H1 (cell line): ENCODE results near the gene ARL14EPL. TPM values are rescaled to one million over a fixed set of nuclear protein-coding genes. Genes with fewer than 3 reads are reported as not detected.

ENCODE experiments used
- CTCF ChIA-PET: fragments of 300-600 bp; sonication (Branson Sonifier 250); formaldehyde crosslinking; loops from one replicate; lab custom pipeline; 2021; ENCODE audit not compliant: partially characterized antibody; lab: Charles Lee
- POLR2A ChIA-PET: fragments of 300-600 bp; sonication (Branson Sonifier 250); formaldehyde crosslinking; loops from one replicate; lab custom pipeline; 2021; ENCODE audit warnings: inconsistent platforms; ENCODE audit not compliant: partially characterized antibody; lab: Charles Lee
- DNase-seq, 2 experiments: peaks; one replicate each; pipeline versions ENCODE4 v3.0.0 to v3.0.0-alpha.2; 2010 to 2022; ENCODE audit warnings: low spot score in 2 of 2, low read depth in 1 of 2, mixed read lengths in 1 of 2
- FAIRE-seq: peaks from 2 replicates; lab custom pipeline; 2011; peaks lifted over from hg19 to GRCh38; lab: Jason Lieb, UNC
- H2AFZ ChIP-seq: 2 replicates; pipeline ENCODE4 v1.8.1; 2012; ENCODE audit warnings: low read length, inconsistent platforms
- H2AK5ac ChIP-seq: 2 replicates; pipeline ENCODE4 v1.6.1; 2013; ENCODE audit warnings: low read depth, low read length
- H2BK120ac ChIP-seq: replicated peaks from 2 replicates; pipeline ENCODE3; 2013; ENCODE audit warnings: low read depth, low read length, inconsistent platforms
- H2BK12ac ChIP-seq: 2 replicates; pipeline ENCODE4 v1.6.1; 2013; ENCODE audit warnings: low read depth, low read length
- H2BK15ac ChIP-seq: 2 replicates; pipeline ENCODE4 v1.6.1; 2013; ENCODE audit warnings: low read length
- H2BK20ac ChIP-seq: 2 replicates; pipeline ENCODE4 v1.6.1; 2013; ENCODE audit warnings: low read length
- H2BK5ac ChIP-seq: 2 replicates; pipeline ENCODE4 v1.6.1; 2013; ENCODE audit warnings: low read depth, low read length
- H3K14ac ChIP-seq: 2 replicates; pipeline ENCODE4 v1.6.1; 2013; ENCODE audit warnings: inconsistent platforms; ENCODE audit not compliant: insufficient read length
- H3K18ac ChIP-seq: 2 replicates; pipeline ENCODE4 v1.6.1; 2013; ENCODE audit warnings: low read length; ENCODE audit errors: extremely low read depth
- H3K23ac ChIP-seq: 2 replicates; pipeline ENCODE4 v1.6.1; 2013; ENCODE audit warnings: inconsistent platforms; ENCODE audit not compliant: insufficient read length
- H3K23me2 ChIP-seq: 2 replicates; pipeline ENCODE4 v1.6.1; 2013; ENCODE audit warnings: low read depth, low read length
- H3K27ac ChIP-seq: 2 replicates; pipeline ENCODE4 v1.6.1; 2011; ENCODE audit warnings: low read depth, low read length, inconsistent platforms
- H3K27me3 ChIP-seq, 4 experiments: replicated peaks in 1 of 4; 1 replicate in 1 of 4; 2 replicates in 3 of 4; pipeline versions ENCODE4 v1.6.1 to v1.8.1; 2011 to 2013; ENCODE audit warnings: low read length in 3 of 4, mild to moderate bottlenecking in 3 of 4, inconsistent platforms in 2 of 4, mixed read lengths in 2 of 4, moderate library complexity in 1 of 4; ENCODE audit not compliant: control insufficient read depth in 3 of 4, insufficient read depth in 3 of 4; ENCODE audit errors: extremely low read depth in 1 of 4
- H3K36me3 ChIP-seq, 4 experiments: 2 replicates each; pipeline versions ENCODE4 v1.6.1 to v1.8.1; 2011 to 2013; ENCODE audit warnings: mild to moderate bottlenecking in 4 of 4, low read length in 3 of 4, moderate library complexity in 2 of 4, control low read depth in 1 of 4, inconsistent platforms in 1 of 4; ENCODE audit not compliant: insufficient read depth in 4 of 4, control insufficient read depth in 2 of 4
- H3K4ac ChIP-seq: replicated peaks from 2 replicates; pipeline ENCODE3; 2013; ENCODE audit warnings: low read length, low read depth, mixed read lengths, inconsistent platforms; ENCODE audit not compliant: insufficient read length
- H3K4me1 ChIP-seq, 4 experiments: replicated peaks in 1 of 4; 1 replicate in 1 of 4; 2 replicates in 3 of 4; pipeline versions ENCODE4 v1.6.1 to v1.8.1; 2011 to 2013; ENCODE audit warnings: low read length in 3 of 4, inconsistent platforms in 2 of 4, mixed read lengths in 1 of 4; ENCODE audit not compliant: insufficient read depth in 4 of 4, control insufficient read depth in 3 of 4
- H3K4me2 ChIP-seq, 2 experiments: 2 replicates each; pipeline versions ENCODE4 v1.6.1 to v1.8.1; 2011 to 2013; ENCODE audit warnings: low read depth in 2 of 2, low read length in 2 of 2, control low read depth in 1 of 2, inconsistent platforms in 1 of 2, mild to moderate bottlenecking in 1 of 2; ENCODE audit not compliant: insufficient read depth in 1 of 2
- H3K4me3 ChIP-seq, 4 experiments: fragments of 200-600, 300-600 bp in 1 of 4; sonication (generic), shearing (Covaris generic), sonication (Bioruptor Twin) in 1 of 4; 2 replicates each; pipeline versions ENCODE4 v1.5.1 to v1.8.1; 2011 to 2016; ENCODE audit warnings: low read length in 4 of 4, low read depth in 3 of 4, control low read depth in 2 of 4, inconsistent platforms in 2 of 4, mild to moderate bottlenecking in 2 of 4, mixed read lengths in 1 of 4, moderate library complexity in 1 of 4; ENCODE audit not compliant: insufficient read depth in 2 of 4; ENCODE audit errors: extremely low read depth in 1 of 4
- H3K56ac ChIP-seq: replicated peaks from 2 replicates; pipeline ENCODE3; 2013; ENCODE audit warnings: low read depth, mild to moderate bottlenecking, mixed read lengths, low read length, inconsistent platforms; ENCODE audit not compliant: insufficient read length
- H3K79me1 ChIP-seq: 2 replicates; pipeline ENCODE4 v1.6.1; 2013; ENCODE audit warnings: low read depth, low read length, control low read depth
- H3K79me2 ChIP-seq, 2 experiments: 2 replicates each; pipeline versions ENCODE4 v1.6.1 to v1.8.1; 2012 to 2013; ENCODE audit warnings: low read length in 2 of 2, mild to moderate bottlenecking in 2 of 2, inconsistent platforms in 1 of 2; ENCODE audit not compliant: insufficient read depth in 2 of 2, control insufficient read depth in 1 of 2
- H3K9ac ChIP-seq, 4 experiments: replicated peaks in 1 of 4; 1 replicate in 1 of 4; 2 replicates in 3 of 4; pipeline versions ENCODE4 v1.6.1 to v1.8.1; 2011 to 2013; ENCODE audit warnings: low read depth in 3 of 4, low read length in 3 of 4, control low read depth in 2 of 4, mild to moderate bottlenecking in 2 of 4, moderate library complexity in 2 of 4, inconsistent platforms in 1 of 4; ENCODE audit errors: extremely low read depth in 1 of 4
- H3K9me3 ChIP-seq, 2 experiments: 2 replicates each; pipeline versions ENCODE4 v1.6.1 to v1.8.1; 2012 to 2013; ENCODE audit warnings: mild to moderate bottlenecking in 2 of 2, moderate library complexity in 2 of 2, control low read depth in 1 of 2, inconsistent platforms in 1 of 2, low read depth in 1 of 2, low read length in 1 of 2, mixed read lengths in 1 of 2; ENCODE audit not compliant: insufficient read depth in 2 of 2
- H4K20me1 ChIP-seq, 2 experiments: replicated peaks in 1 of 2; 2 replicates each; pipeline versions ENCODE3 to v1.8.1; 2011 to 2013; ENCODE audit warnings: inconsistent platforms in 2 of 2, low read length in 2 of 2, mild to moderate bottlenecking in 1 of 2; ENCODE audit not compliant: insufficient read depth in 2 of 2, control insufficient read depth in 1 of 2
- H4K5ac ChIP-seq: 2 replicates; pipeline ENCODE4 v1.6.1; 2013; ENCODE audit warnings: low read length, low read depth, mixed read lengths, inconsistent platforms; ENCODE audit not compliant: insufficient read length
- H4K8ac ChIP-seq: 2 replicates; pipeline ENCODE4 v1.8.0; 2013; ENCODE audit warnings: mild to moderate bottlenecking, moderate library complexity, low read length, inconsistent platforms; ENCODE audit not compliant: insufficient read depth; ENCODE audit errors: extremely low read depth
- H4K91ac ChIP-seq: replicated peaks from 2 replicates; pipeline ENCODE3; 2013; ENCODE audit warnings: low read length, mixed read lengths, inconsistent platforms; ENCODE audit not compliant: insufficient read length
- BACH1 ChIP-seq: IDR thresholded peaks from 2 replicates; pipeline ENCODE4 v1.6.1; 2012; ENCODE audit warnings: low read length, improper control_type of control experiment
- CTCF ChIP-seq, 3 experiments: IDR thresholded peaks; 1 replicate in 2 of 3; 2 replicates in 1 of 3; pipeline versions ENCODE4 v1.5.1 to v1.6.1; 2011; ENCODE audit warnings: low read length in 3 of 3, mild to moderate bottlenecking in 3 of 3, inconsistent platforms in 2 of 3, low read depth in 1 of 3, moderate library complexity in 1 of 3; ENCODE audit not compliant: insufficient read depth in 1 of 3; ENCODE audit errors: control extremely low read depth in 1 of 3
- JUN ChIP-seq: IDR thresholded peaks from 2 replicates; pipeline ENCODE4 v1.6.1; 2011; ENCODE audit warnings: low read depth, mild to moderate bottlenecking, improper control_type of control experiment, low read length
- JUND ChIP-seq: IDR thresholded peaks from 2 replicates; pipeline ENCODE4 v1.6.1; 2011; ENCODE audit warnings: mild to moderate bottlenecking, improper control_type of control experiment, low read length
- KDM5A ChIP-seq: fragments of 200-600 bp; IDR thresholded peaks from 2 replicates; pipeline ENCODE4 v1.7.1; 2012; ENCODE audit warnings: mild to moderate bottlenecking, low read length, inconsistent platforms, mixed read lengths
- RAD21 ChIP-seq, 2 experiments: IDR thresholded peaks in 1 of 2; conservative IDR thresholded peaks in 1 of 2; 2 replicates each; pipeline ENCODE4 v1.6.1; 2011; ENCODE audit warnings: low read depth in 2 of 2, low read length in 2 of 2, improper control_type of control experiment in 1 of 2, inconsistent platforms in 1 of 2, mild to moderate bottlenecking in 1 of 2, moderate library complexity in 1 of 2
- RBBP5 ChIP-seq: IDR thresholded peaks from 2 replicates; pipeline ENCODE4 v1.7.1; 2012; ENCODE audit warnings: low read depth, mild to moderate bottlenecking, inconsistent platforms, low read length, moderate library complexity, borderline replicate concordance
- SUZ12 ChIP-seq: fragments of 200-600 bp; sonication (generic); IDR thresholded peaks from 2 replicates; pipeline ENCODE4 v1.6.1; 2012; ENCODE audit warnings: mild to moderate bottlenecking, inconsistent platforms, low read length, moderate library complexity, mixed read lengths
- TAF1 ChIP-seq: IDR thresholded peaks from 2 replicates; pipeline ENCODE4 v1.6.1; 2011; ENCODE audit warnings: mild to moderate bottlenecking, low read depth, low read length
- WGBS, 2 experiments: shearing (Covaris generic) in 1 of 2; methylation state at CpG; one replicate each; pipeline versions ENCODE4 v1.1.6 to v1.1.7; 2013 to 2015; ENCODE audit warnings: low lambda C conversion rate in 2 of 2, mixed read lengths in 2 of 2, inconsistent platforms in 1 of 2, low coverage in 1 of 2, missing lambda C conversion rate in 1 of 2; ENCODE audit not compliant: insufficient replicate concordance in 2 of 2, insufficient coverage in 1 of 2, insufficient read length in 1 of 2; ENCODE audit errors: extremely low coverage in 1 of 2, missing lambda C conversion rate in 1 of 2; 5-methylcytosine and 5-hydroxymethylcytosine counted together
- long read RNA-seq, 2 experiments: library from RNA in 1 of 2; library from capped mRNA in 1 of 2; stranded (forward); transcript quantifications; one replicate each; pipeline ENCODE4 v2.0.0, GENCODE V29; 2021; ENCODE audit warnings: inconsistent platforms in 1 of 2
- polyA minus RNA-seq, 3 experiments: library from RNA; depleted of rRNA, polyadenylated mRNA; stranded (reverse); fragments of >200 nt; gene quantifications; 1 replicate in 2 of 3; 2 replicates in 1 of 3; pipeline ENCODE4 v1.2.3, GENCODE V29; 2011
- polyA plus RNA-seq, 7 experiments: library from polyadenylated mRNA; depleted of rRNA in 3 of 7; stranded (reverse) in 5 of 7; unstranded in 2 of 7; fragments of >200 nt in 5 of 7; fragments of 200-250 nt in 2 of 7; gene quantifications; 1 replicate in 5 of 7; 2 replicates in 1 of 7; 4 replicates in 1 of 7; pipeline versions ENCODE4 v1.2.1 to v1.2.3, GENCODE V29; 2011 to 2013; ENCODE audit warnings: missing spikeins in 2 of 7, mixed read lengths in 2 of 7
- total RNA-seq: library from RNA; stranded (reverse); fragmentation: NEBNext Ultra II Directional; extraction: Animal tissue kit (Norgen Biotek cat#: 25700); gene quantifications from 2 replicates; pipeline ENCODE4 v1.2.1, GENCODE V29; 2021

The ARL14EPL gene
- total RNA-seq (not detected in 2 replicates), polyA plus RNA-seq (2011; rRNA removed) (not detected in 2 replicates), polyA minus RNA-seq (2011; rRNA and poly(A)+ RNA removed) (not detected in 2 replicates)
- not detected for polyA plus RNA-seq (2011; cell fraction: cytosol; rRNA removed)
- not detected for polyA plus RNA-seq (2011; cell fraction: nucleus; rRNA removed)
- polyA plus RNA-seq (2012, experiment 1 of 2): not detected in 4 replicates
- not detected for polyA plus RNA-seq (2012, experiment 2 of 2)
- not detected for polyA plus RNA-seq (2013, experiment 1 of 2)
- polyA plus RNA-seq (2013, experiment 2 of 2): not detected
- not detected for polyA minus RNA-seq (2011; cell fraction: cytosol; rRNA and poly(A)+ RNA removed)
- not detected for polyA minus RNA-seq (2011; cell fraction: nucleus; rRNA and poly(A)+ RNA removed)
- long read RNA-seq, experiment 1: 0 reads
- long read RNA-seq, experiment 2: 0 reads

- POLR2A ChIA-PET: no interaction called here
- FAIRE-seq: peak; percentile 72
- H3K9ac ChIP-seq: no peak within 1 kb of the TSS
- TF ChIP-seq TAF1: no peak
- TF ChIP-seq SUZ12: no peak
- peak; percentile 65 for TF ChIP-seq JUND
- no peak for TF ChIP-seq KDM5A
- no peak for TF ChIP-seq RBBP5
- peak; percentile 46 to 51 (median 49) for TF ChIP-seq CTCF (IDR thresholded peaks at IDR 0.05; ENCODE audit: control extremely low read depth in 1 of 3, insufficient read depth in 1 of 3, low read depth in 1 of 3, low read length in 3 of 3)
- TF ChIP-seq BACH1: no peak
- TF ChIP-seq RAD21 (IDR thresholded peaks at IDR 0.05 in 1 of 2, conservative IDR thresholded peaks at IDR 0.05 in 1 of 2; ENCODE audit: low read depth in 2 of 2, low read length in 2 of 2): peak; percentile 70 to 78
- TF ChIP-seq JUN: no peak
Measured at GRCh38 chr5:116032094-116032517, at the start of gene ARL14EPL. Gene ARL14EPL (plus strand): TSS chr5:116032472. CDS start chr5:116051466, 18,994 bp downstream.

More at GRCh38 chr5:116032094-116032517, at the start of gene ARL14EPL:
- Histone ChIP-seq H3K23ac (no peak within 1 kb of the TSS), H2BK120ac (no peak within 1 kb of the TSS), H4K5ac (no peak within 1 kb of the TSS), H3K56ac (no peak within 1 kb of the TSS), H2AK5ac (no peak within 1 kb of the TSS), H3K27ac (no peak within 1 kb of the TSS), H4K8ac (no peak within 1 kb of the TSS), H3K27me3 (no peaks in the 10 kb centered on the region; a peak in 1 of 7 replicates), H2BK20ac (no peak within 1 kb of the TSS), H4K20me1 (no peaks in the 10 kb centered on the region), H3K9me3 (no peaks in the 10 kb centered on the region), H3K4me2 (no peak within 1 kb of the TSS), H3K4ac (no peak within 1 kb of the TSS), H3K23me2 (no peaks in the 10 kb centered on the region), H3K79me1 (no peaks in the 10 kb centered on the region), H2AFZ (no peak within 1 kb of the TSS), H3K79me2 (no peaks in the 10 kb centered on the region), H4K91ac (no peak within 1 kb of the TSS), H3K14ac (no peak within 1 kb of the TSS), H2BK12ac (no peak within 1 kb of the TSS), H2BK5ac (no peak within 1 kb of the TSS), H3K4me3 (no peak within 1 kb of the TSS), H3K18ac (no peak within 1 kb of the TSS), H2BK15ac (no peak within 1 kb of the TSS), H3K36me3 (no peaks in the 10 kb centered on the region), H3K4me1 (no peaks in the 10 kb centered on the region)
- CTCF ChIA-PET: interaction anchor here (0.6 to 2.5 kb wide), 8 partner anchors 10 to 470 kb away, joined by 3 to 10 read pairs (median 4); no protein-coding TSS in a partner anchor
- WGBS, 2 experiments: 73% methylated on average over 9 of the region's 9 CpGs; no CpG with 5 or more reads in 1 of the 2 experiments
- DNase-seq: peak in 1 of 2 experiments; percentile 15
